Parathyroid adenoma (tissue), 2 donors: ENCODE data around the gene EXOSC5.

Experiments used
- H2AFZ ChIP-seq: fragments of 300-600 bp; sonication (generic); one replicate; pipeline ENCODE4 v1.7.0; 2017; ENCODE audit warnings: antibody characterized with exemption, mild to moderate bottlenecking
- H3K27ac ChIP-seq: fragments of 300-600 bp; sonication (generic); one replicate; pipeline ENCODE4 v1.7.0; 2017
- H3K27me3 ChIP-seq: fragments of 300-600 bp; sonication (generic); one replicate; pipeline ENCODE4 v1.7.0; 2017; ENCODE audit warnings: low read length; ENCODE audit not compliant: control insufficient read depth, insufficient read depth
- H3K36me3 ChIP-seq: fragments of 300-600 bp; sonication (generic); one replicate; pipeline ENCODE4 v1.7.0; 2017; ENCODE audit warnings: low read length; ENCODE audit not compliant: control insufficient read depth, insufficient read depth
- H3K4me1 ChIP-seq: fragments of 300-600 bp; sonication (generic); one replicate; pipeline ENCODE4 v1.7.0; 2017; ENCODE audit warnings: control low read depth
- H3K4me2 ChIP-seq: fragments of 300-600 bp; sonication (generic); one replicate; pipeline ENCODE4 v1.7.0; 2017; ENCODE audit warnings: low read length
- H3K4me3 ChIP-seq: fragments of 300-600 bp; sonication (generic); one replicate; pipeline ENCODE4 v1.7.0; 2017; ENCODE audit warnings: low read depth, low read length
- H3K79me2 ChIP-seq: fragments of 300-600 bp; sonication (generic); one replicate; pipeline ENCODE4 v1.7.0; 2017; ENCODE audit warnings: control low read depth
- H3K9ac ChIP-seq: fragments of 300-600 bp; sonication (generic); one replicate; pipeline ENCODE4 v1.7.0; 2017; ENCODE audit warnings: mild to moderate bottlenecking
- H3K9me3 ChIP-seq: fragments of 300-600 bp; sonication (generic); one replicate; pipeline ENCODE4 v1.7.0; 2017; ENCODE audit warnings: low read length; ENCODE audit not compliant: control insufficient read depth
- TF ChIP-seq, protein P1 (sequence below): fragments of 300-600 bp; sonication (generic); IDR thresholded peaks from one replicate; pipeline ENCODE4 v1.7.0; 2017; ENCODE audit warnings: antibody characterized with exemption, mild to moderate bottlenecking
- donor health status: primary hyperparathyroidism.

The EXOSC5 gene

DNA sequence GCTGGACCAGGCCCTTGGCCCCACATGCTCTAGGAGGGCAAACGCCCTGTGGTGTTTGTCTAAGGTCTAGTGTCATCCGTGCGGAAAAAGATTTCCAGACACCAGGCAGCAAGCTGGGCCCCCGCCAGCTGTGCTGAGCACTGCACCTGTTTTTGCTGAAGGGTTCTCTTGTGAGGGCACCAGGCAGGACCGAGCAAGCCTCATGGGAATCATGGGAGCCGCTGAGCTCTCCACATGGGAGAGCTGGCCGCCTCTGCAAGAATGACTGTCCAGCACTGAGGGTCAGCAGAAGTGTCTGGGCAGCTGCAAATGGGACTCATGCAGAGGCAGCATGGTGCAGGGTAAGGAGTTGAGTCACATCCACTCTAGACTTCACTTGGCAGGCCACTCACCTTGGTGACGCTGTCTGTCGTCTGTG, 18.0 kb upstream of the EXOSC5 start:
- H3K36me3 ChIP-seq, result no peaks in the 10 kb centered on the region
- H3K9ac ChIP-seq, result no peak overlapping the region
- TF ChIP-seq, protein P1, sequence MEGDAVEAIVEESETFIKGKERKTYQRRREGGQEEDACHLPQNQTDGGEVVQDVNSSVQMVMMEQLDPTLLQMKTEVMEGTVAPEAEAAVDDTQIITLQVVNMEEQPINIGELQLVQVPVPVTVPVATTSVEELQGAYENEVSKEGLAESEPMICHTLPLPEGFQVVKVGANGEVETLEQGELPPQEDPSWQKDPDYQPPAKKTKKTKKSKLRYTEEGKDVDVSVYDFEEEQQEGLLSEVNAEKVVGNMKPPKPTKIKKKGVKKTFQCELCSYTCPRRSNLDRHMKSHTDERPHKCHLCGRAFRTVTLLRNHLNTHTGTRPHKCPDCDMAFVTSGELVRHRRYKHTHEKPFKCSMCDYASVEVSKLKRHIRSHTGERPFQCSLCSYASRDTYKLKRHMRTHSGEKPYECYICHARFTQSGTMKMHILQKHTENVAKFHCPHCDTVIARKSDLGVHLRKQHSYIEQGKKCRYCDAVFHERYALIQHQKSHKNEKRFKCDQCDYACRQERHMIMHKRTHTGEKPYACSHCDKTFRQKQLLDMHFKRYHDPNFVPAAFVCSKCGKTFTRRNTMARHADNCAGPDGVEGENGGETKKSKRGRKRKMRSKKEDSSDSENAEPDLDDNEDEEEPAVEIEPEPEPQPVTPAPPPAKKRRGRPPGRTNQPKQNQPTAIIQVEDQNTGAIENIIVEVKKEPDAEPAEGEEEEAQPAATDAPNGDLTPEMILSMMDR, result no peak
- no peak overlapping the region for H3K4me3 ChIP-seq
- peak overlapping the region; percentile 45 for H3K27ac ChIP-seq
- peaks cover 4% of the 10 kb centered on the region for H3K79me2 ChIP-seq
- no peaks in the 10 kb centered on the region for H3K9me3 ChIP-seq
- H2AFZ ChIP-seq, result no peak overlapping the region
- H3K4me2 ChIP-seq, result no peak overlapping the region
- peaks cover 22% of the 10 kb centered on the region for H3K4me1 ChIP-seq
- H3K27me3 ChIP-seq, result no peaks in the 10 kb centered on the region

DNA sequence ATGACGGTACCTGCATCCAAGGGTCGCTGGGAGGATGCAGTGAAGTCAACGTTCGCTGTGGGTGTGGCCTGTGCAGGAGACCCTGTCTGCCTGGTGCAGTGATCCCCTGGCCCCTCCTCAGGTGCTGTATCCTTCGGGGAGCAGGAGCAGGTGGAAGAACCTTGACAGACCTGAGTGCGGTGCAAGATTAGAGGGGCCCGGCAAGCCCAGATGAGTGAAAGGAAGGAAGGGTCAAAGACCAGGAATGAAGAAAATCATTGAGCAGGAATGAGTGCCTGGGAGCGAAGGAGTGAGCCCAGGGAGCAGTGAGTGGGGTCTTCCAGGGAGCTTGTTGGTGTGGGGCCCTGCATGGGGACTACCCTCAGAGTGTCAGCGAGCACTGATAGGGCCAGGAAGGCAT, 17.3 kb upstream of the EXOSC5 start:
- Histone ChIP-seq H3K27ac (peak overlapping the region; percentile 45), H2AFZ (no peak overlapping the region), H3K4me1 (peaks cover 22% of the 10 kb centered on the region), H3K4me2 (no peak overlapping the region), H3K9me3 (no peaks in the 10 kb centered on the region), H3K9ac (no peak overlapping the region), H3K36me3 (no peaks in the 10 kb centered on the region), H3K27me3 (no peaks in the 10 kb centered on the region), H3K79me2 (peaks cover 7% of the 10 kb centered on the region), H3K4me3 (no peak overlapping the region)
- TF ChIP-seq, protein P1, result no peak

DNA sequence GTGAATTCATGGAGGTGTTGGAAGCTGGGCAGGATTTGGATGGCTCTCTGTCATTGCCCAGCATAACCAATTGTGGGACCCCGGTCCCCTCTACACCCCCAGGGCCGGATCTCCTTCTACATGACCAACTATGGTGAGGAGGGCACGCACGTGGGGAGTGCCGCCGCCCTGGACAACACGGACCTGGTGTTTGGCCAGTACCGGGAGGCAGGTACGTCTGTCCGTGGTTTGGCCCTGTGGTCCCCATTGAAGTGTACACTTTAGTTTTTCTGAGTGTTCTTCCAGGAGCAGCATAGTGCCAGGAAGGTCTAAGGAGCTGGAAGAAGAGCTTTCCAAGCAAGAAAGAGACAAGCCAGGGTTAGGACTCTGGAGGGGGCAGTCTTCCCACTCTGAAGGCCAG, 16.8 kb upstream of the EXOSC5 start:
- H3K4me2 ChIP-seq, result no peak overlapping the region
- no peaks in the 10 kb centered on the region for H3K9me3 ChIP-seq
- no peak overlapping the region for H3K27ac ChIP-seq
- no peak overlapping the region for H2AFZ ChIP-seq
- H3K9ac ChIP-seq, result no peak overlapping the region
- no peaks in the 10 kb centered on the region for H3K27me3 ChIP-seq
- no peak overlapping the region for H3K4me3 ChIP-seq
- H3K36me3 ChIP-seq, result no peaks in the 10 kb centered on the region
- TF ChIP-seq, protein P1, result no peak
- peaks cover 27% of the 10 kb centered on the region for H3K4me1 ChIP-seq
- peaks cover 7% of the 10 kb centered on the region for H3K79me2 ChIP-seq

DNA sequence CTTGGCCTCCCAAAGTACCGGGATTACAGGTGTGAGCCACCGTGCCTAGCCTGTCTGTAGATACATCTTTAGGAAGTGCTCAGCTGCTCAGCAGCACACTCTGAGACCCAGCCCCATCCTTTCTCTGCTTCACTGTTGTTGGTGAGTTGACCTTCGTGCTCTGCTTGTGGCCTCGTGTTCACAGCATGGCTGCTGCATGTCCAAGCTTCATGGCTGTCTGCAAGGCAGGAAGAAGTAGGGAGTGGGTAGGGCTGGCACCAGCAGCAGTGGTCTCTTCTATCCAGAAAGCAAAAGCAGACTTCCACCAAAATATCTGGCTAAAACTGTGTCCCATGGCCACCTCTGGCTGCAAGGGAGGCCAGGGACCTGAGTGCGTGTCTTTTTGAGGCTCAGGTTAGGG, 15.8 kb upstream of the EXOSC5 start:
- H3K36me3 ChIP-seq, result no peaks in the 10 kb centered on the region
- TF ChIP-seq, protein P1, result no peak

DNA sequence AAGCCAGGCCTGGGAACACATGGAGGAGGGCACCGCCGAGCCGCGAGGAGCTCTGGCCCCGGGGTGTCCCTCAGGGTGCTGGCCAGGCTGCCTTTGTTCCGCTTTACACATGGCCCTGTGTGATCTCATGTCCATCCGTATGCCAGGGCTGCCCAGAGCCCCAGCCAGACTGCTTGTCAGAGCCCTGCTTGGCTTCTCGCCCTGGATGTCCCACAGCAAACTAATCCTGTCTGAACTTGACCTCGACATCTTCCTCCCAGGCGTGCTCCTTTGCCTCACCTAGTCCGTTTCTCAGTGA, 14.8 kb upstream of the EXOSC5 start:
- H2AFZ ChIP-seq, result no peak overlapping the region
- H3K79me2 ChIP-seq, result peaks cover 9% of the 10 kb centered on the region
- no peak overlapping the region for H3K4me3 ChIP-seq
- no peak overlapping the region for H3K9ac ChIP-seq
- no peaks in the 10 kb centered on the region for H3K9me3 ChIP-seq
- H3K27me3 ChIP-seq, result no peaks in the 10 kb centered on the region
- H3K27ac ChIP-seq, result no peak overlapping the region
- H3K4me1 ChIP-seq, result peaks cover 29% of the 10 kb centered on the region
- TF ChIP-seq, protein P1, result no peak
- no peak overlapping the region for H3K4me2 ChIP-seq
- no peaks in the 10 kb centered on the region for H3K36me3 ChIP-seq

More for the DNA sequence above, 15.8 kb upstream of the EXOSC5 start:
- Histone ChIP-seq H3K4me1 (peaks cover 29% of the 10 kb centered on the region), H2AFZ (no peak overlapping the region), H3K9me3 (no peaks in the 10 kb centered on the region), H3K4me2 (no peak overlapping the region), H3K9ac (no peak overlapping the region), H3K79me2 (peaks cover 9% of the 10 kb centered on the region), H3K27ac (no peak overlapping the region), H3K27me3 (no peaks in the 10 kb centered on the region), H3K4me3 (no peak overlapping the region)
